Activated T-cell treated with anti-CD3 and anti-CD28 coated beads, Interleukin-2, amount 50 U/mL, for 72 hours (primary cell): Measurements from ENCODE around the gene ANKIB1. TPM values are rescaled to one million over a fixed set of nuclear protein-coding genes. Genes with fewer than 3 reads are reported as not detected.
"Not testable (repeated sequence)": the region's sequence is repeated elsewhere in the genome, so short reads cannot be mapped to it uniquely, and the experiment has no call there.

Experiments used
- ATAC-seq, 2 donors: fragments of 150-1000 bp; cut with Tn5 transposase; replicated peaks in 1 of 2; 2 replicates each; pipeline ENCODE4 v1.10.0; 2021; ENCODE audit warnings: moderate library complexity in 2 of 2, mild to moderate bottlenecking in 1 of 2
- DNase-seq, 2 donors: peaks; one replicate each; pipeline ENCODE4 v3.0.0; 2021 to 2022; ENCODE audit warnings: mixed read lengths in 1 of 2
- H3K27ac Mint-ChIP-seq: one replicate; pipeline ENCODE4 v1.8.0; 2022; ENCODE audit warnings: mild to moderate bottlenecking, moderate library complexity, mixed read lengths
- H3K27me3 Mint-ChIP-seq: one replicate; pipeline ENCODE4 v1.8.0; 2022; ENCODE audit warnings: low read depth, mixed read lengths
- H3K36me3 Mint-ChIP-seq, 2 donors: one replicate each; pipeline ENCODE4 v1.8.0; 2022; ENCODE audit warnings: mixed read lengths in 2 of 2, mild to moderate bottlenecking in 1 of 2; ENCODE audit not compliant: insufficient read depth in 2 of 2
- H3K4me1 Mint-ChIP-seq: one replicate; pipeline ENCODE4 v1.8.0; 2022; ENCODE audit warnings: low read depth, mixed read lengths
- H3K4me3 Mint-ChIP-seq, 2 donors: one replicate each; pipeline ENCODE4 v1.8.0; 2022; ENCODE audit warnings: mild to moderate bottlenecking in 2 of 2, mixed read lengths in 2 of 2, moderate library complexity in 2 of 2
- H3K9me3 Mint-ChIP-seq, 2 donors: one replicate each; pipeline ENCODE4 v1.8.0; 2022; ENCODE audit warnings: mixed read lengths in 2 of 2
- total RNA-seq, 2 donors: library from RNA; stranded (reverse); gene quantifications; one replicate each; pipeline ENCODE4 v1.2.3, GENCODE V29; 2022

Gene ANKIB1
- total RNA-seq, 2 donors from 2014 or later, result 48.8 to 57.1 TPM

DNA sequence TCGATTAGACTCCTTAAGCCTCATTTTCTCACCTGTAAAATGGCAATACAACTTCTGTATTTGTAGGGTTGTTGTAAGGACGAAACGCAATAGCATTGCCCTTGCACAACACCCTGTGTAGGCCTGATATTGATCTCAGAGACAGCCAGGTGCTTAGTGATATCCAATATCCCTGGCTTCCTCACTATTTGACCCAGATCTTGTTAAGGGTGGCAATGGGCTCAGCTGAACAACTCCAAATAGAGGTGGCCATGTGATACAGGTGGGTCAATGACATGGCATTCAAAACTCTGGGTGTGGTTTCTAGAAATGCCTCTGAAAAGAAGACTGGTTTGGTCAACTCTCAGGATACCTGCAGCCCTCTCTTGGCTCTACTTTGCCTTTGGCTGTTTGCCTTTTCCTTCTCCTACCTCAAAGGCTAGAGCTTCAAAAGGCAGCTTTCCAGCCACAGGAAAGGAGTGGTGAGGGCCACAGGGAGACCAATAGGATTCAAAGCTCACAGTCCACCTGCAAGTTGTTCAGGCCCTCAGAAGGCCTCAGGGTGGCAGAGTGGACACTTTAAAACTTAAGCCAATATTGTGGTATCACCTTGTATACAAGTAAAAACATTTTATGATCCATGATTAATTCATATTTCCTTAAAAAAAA, 186.6 kb downstream of the ANKIB1 start:
- Mint-ChIP-seq H3K4me1 (peaks cover 8% of the 10 kb centered on the region), H3K27ac (no peak overlapping the region), H3K4me3 (no peak overlapping the region), H3K36me3 (no peaks in the 10 kb centered on the region), H3K27me3 (peaks cover 13% of the 10 kb centered on the region), H3K9me3 (no peaks in the 10 kb centered on the region)
- ATAC-seq (no peak), DNase-seq (no peak)

- H3K9me3 Mint-ChIP-seq, result no peaks in the 10 kb centered on the region
- no peaks in the 10 kb centered on the region for H3K36me3 Mint-ChIP-seq
- H3K4me3 Mint-ChIP-seq, result no peak overlapping the region
- DNase-seq (no peak), ATAC-seq (no peak)
- H3K27ac Mint-ChIP-seq, result no peak overlapping the region
- H3K4me1 Mint-ChIP-seq, result peaks cover 8% of the 10 kb centered on the region
- H3K27me3 Mint-ChIP-seq, result peaks cover 7% of the 10 kb centered on the region
These were observed 187.2 kb downstream of the ANKIB1 start for GRCh38 chr7:92433019-92433418.

DNA sequence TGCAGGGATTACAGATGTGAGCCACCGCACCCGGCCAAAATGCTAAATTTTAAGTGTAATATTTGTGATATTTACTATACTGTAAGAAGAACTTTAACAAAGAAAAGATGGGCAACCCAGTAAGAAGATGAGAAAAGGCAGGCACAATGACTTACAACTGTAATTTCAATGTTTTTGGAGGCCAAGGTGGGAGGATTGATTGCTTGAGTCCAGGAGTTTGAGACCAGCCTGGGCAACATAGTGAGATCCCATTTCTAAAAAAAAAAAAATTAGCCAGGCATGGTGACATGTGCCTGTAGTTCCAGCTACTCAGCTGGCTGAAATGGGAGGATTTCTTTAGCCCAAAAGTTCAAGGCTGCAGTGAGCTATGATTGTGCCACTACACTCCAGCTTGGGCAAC, 189.8 kb downstream of the ANKIB1 start:
- no peaks in the 10 kb centered on the region for H3K36me3 Mint-ChIP-seq
- no peak overlapping the region for H3K4me3 Mint-ChIP-seq
- H3K27ac Mint-ChIP-seq, result no peak overlapping the region
- H3K4me1 Mint-ChIP-seq, result no peaks in the 10 kb centered on the region
- ATAC-seq (no peak), DNase-seq (no peak)
- H3K9me3 Mint-ChIP-seq, result no peaks in the 10 kb centered on the region
- H3K27me3 Mint-ChIP-seq, result no peaks in the 10 kb centered on the region

DNA sequence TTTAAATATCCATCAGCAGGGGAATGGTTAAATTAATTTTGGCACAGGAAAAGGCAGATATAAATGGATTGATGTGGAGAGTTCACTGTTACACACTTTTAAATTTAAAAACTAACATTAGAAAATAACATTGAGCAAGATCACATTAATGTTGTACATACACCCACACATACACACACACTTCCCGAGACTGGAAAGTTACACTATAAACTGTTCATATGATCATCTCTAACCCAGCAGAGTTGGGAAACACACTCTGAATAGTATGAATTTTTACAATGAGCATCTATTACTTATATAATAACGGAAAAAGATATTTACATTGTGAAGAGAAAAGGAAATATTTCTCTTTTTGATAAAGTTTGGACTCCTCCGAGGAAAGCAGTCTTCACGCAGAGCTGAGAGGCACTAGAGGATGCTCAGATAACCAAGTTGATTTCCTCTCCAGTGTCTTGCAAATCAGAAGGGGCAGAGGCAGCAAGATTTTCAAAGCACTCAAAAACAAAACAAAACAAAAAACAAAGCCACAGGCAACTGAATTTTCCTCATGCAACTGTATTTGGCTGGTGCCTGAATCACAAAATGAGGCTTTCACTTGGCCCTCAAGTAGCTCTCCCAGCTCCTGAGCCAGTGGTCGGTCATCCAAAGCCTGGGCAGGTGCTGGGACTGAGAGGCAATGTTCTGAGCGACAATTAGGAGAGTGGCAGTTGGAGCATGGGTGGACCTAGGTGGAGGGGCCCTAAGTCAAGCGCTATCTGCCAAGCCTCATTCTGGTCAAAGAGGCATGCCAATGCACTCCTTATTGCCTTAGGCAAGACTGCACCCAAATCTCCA, 191.1 kb downstream of the ANKIB1 start:
- Mint-ChIP-seq H3K27ac (no peak overlapping the region), H3K4me1 (no peaks in the 10 kb centered on the region), H3K9me3 (no peaks in the 10 kb centered on the region), H3K4me3 (no peak overlapping the region), H3K36me3 (no peaks in the 10 kb centered on the region), H3K27me3 (no peaks in the 10 kb centered on the region)
- ATAC-seq (no peak), DNase-seq (no peak)

GRCh38 chr7:92437956-92438491, 192.2 kb downstream of the ANKIB1 start:
- DNase-seq (no peak), ATAC-seq (no peak)
- H3K27me3 Mint-ChIP-seq, result no peaks in the 10 kb centered on the region
- no peak overlapping the region for H3K27ac Mint-ChIP-seq
- H3K4me3 Mint-ChIP-seq, result no peak overlapping the region
- H3K36me3 Mint-ChIP-seq, result no peaks in the 10 kb centered on the region
- no peaks in the 10 kb centered on the region for H3K9me3 Mint-ChIP-seq
- H3K4me1 Mint-ChIP-seq, result no peaks in the 10 kb centered on the region

- not testable (repeated sequence) for H3K27ac Mint-ChIP-seq, H3K9me3 Mint-ChIP-seq, H3K4me1 Mint-ChIP-seq, H3K36me3 Mint-ChIP-seq, ATAC-seq, H3K4me3 Mint-ChIP-seq, DNase-seq, H3K27me3 Mint-ChIP-seq
These were observed 196.9 kb downstream of the ANKIB1 start for GRCh38 chr7:92442720-92443119.

GRCh38 chr7:92446869-92447344, 201.1 kb downstream of the ANKIB1 start:
- DNase-seq (no peak), ATAC-seq (peak in 1 of 2 donors; percentile 2)
- H3K27ac Mint-ChIP-seq, result no peak overlapping the region
- H3K4me3 Mint-ChIP-seq, result peak overlapping the region; percentile 85 to 91
- H3K4me1 Mint-ChIP-seq, result peaks cover 18% of the 10 kb centered on the region
- no peaks in the 10 kb centered on the region for H3K9me3 Mint-ChIP-seq
- H3K27me3 Mint-ChIP-seq, result no peaks in the 10 kb centered on the region
- H3K36me3 Mint-ChIP-seq, result peaks cover 2 to 7% of the 10 kb centered on the region in 2 donors

- DNase-seq, result peak; percentile 87 to 88
- no peaks in the 10 kb centered on the region for H3K27me3 Mint-ChIP-seq
- peak within 1 kb of the TSS; percentile 91 to 93 for H3K4me3 Mint-ChIP-seq
- H3K4me1 Mint-ChIP-seq, result peaks cover 18% of the 10 kb centered on the region
- peaks cover 2 to 7% of the 10 kb centered on the region in 2 donors for H3K36me3 Mint-ChIP-seq
- ATAC-seq, result peak; percentile 88 to 91
- H3K9me3 Mint-ChIP-seq, result no peaks in the 10 kb centered on the region
- H3K27ac Mint-ChIP-seq, result peak within 1 kb of the TSS; percentile 84
These were observed 201.8 kb downstream of the ANKIB1 start, which contains the start of gene GATAD1 for GRCh38 chr7:92447345-92448204. Gene GATAD1, plus strand, starts transcription at chr7:92447482. Its CDS starts 248 bp downstream, at chr7:92447730.

DNA sequence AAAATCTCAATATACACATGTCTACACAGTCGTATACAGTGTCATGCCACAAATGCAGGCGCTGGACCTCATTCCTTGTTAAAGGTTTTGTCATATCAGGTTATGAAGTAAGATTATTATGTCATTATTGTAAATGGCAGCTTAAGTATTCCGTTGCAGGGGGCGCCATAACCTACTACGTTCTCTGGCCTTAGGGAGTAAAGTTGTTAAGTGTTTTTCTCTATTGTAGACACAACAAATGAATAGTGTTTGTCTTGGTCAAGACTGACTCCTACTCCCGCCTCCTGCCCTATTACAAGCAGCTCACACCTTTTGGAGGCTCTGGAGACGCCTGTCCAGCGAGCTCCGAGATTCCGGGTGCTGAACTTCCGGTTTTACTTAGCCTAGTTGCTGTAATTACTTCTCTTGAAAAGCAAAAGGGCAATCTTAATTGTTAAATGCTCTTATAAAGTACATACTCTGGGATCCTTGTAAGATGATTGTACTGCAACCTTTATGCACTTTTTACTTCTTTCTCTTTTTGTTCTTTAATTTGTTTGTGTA, 202.5 kb downstream of the ANKIB1 start:
- DNase-seq, result peak; percentile 53 to 67
- peaks cover 18% of the 10 kb centered on the region for H3K4me1 Mint-ChIP-seq
- H3K9me3 Mint-ChIP-seq, result no peaks in the 10 kb centered on the region
- H3K4me3 Mint-ChIP-seq, result peak overlapping the region; percentile 91 to 93
- H3K36me3 Mint-ChIP-seq, result peaks cover 3 to 10% of the 10 kb centered on the region in 2 donors
- peak; percentile 31 to 40 for ATAC-seq
- no peaks in the 10 kb centered on the region for H3K27me3 Mint-ChIP-seq
- peak overlapping the region; percentile 84 for H3K27ac Mint-ChIP-seq

Other genes with a start within 250 kb of the ANKIB1 start
- gene CYP51A1, start 111.5 kb upstream of the ANKIB1 start, total RNA-seq, result 10 to 100 TPM; 29.8 to 29.9 TPM
- gene LRRD1, start 66.8 kb upstream of the ANKIB1 start, total RNA-seq, result not detected
- gene KRIT1, start 60 bp upstream of the ANKIB1 start, total RNA-seq, result 10 to 100 TPM; 35.4 to 44.8 TPM
- 10 to 100 TPM; 33.8 to 35.5 TPM for gene GATAD1, start 201.5 kb downstream of the ANKIB1 start, total RNA-seq
- not detected for gene ERVW-1, start 232.0 kb downstream of the ANKIB1 start, total RNA-seq